Stomach (tissue), 4 donors: ENCODE data around the gene OXER1.

Experiments used
- EP300 ChIP-seq: sonication (generic); formaldehyde crosslinking; IDR thresholded peaks from one replicate; pipeline ENCODE4 v1.6.1; 2017; ENCODE audit warnings: antibody characterized with exemption
- POLR2A ChIP-seq, 4 donors: fragments of 450-650 bp; IDR thresholded peaks; one replicate each; pipeline ENCODE4 v1.6.1; 2016; ENCODE audit warnings: antibody characterized with exemption in 4 of 4, control low read depth in 2 of 4, mild to moderate bottlenecking in 1 of 4, moderate library complexity in 1 of 4
- POLR2AphosphoS5 ChIP-seq, 3 donors: sonication (generic); formaldehyde crosslinking; IDR thresholded peaks; one replicate each; pipeline ENCODE4 v1.6.1; 2016; ENCODE audit warnings: antibody characterized with exemption in 3 of 3
- TF ChIP-seq, protein P1 (sequence below), 7 experiments: fragments of 450-650 bp in 4 of 7; fragments of 200-600 bp in 3 of 7; sonication (generic) in 3 of 7; IDR thresholded peaks; one replicate each; pipeline ENCODE4 v1.5.1; 2016 to 2019; ENCODE audit warnings: antibody characterized with exemption in 7 of 7, control low read depth in 2 of 7, mild to moderate bottlenecking in 1 of 7

DNA sequence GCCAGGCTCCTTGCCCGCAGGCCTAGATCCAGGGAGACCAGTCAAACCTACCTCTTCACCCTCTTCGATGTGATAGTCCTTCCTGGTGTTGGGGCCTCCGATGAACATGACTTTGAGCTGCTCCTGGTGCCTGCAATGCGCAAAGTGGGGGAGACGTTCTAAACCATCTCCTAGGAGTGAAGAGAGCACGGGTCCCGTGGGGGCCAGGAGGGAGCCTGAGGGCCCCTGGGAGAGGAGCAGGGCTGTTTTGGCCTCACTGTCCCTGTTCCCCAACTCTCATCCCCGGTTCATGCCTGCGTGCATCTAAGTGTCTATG, 24.5 kb upstream of the OXER1 start:
- TF ChIP-seq, protein P1, sequence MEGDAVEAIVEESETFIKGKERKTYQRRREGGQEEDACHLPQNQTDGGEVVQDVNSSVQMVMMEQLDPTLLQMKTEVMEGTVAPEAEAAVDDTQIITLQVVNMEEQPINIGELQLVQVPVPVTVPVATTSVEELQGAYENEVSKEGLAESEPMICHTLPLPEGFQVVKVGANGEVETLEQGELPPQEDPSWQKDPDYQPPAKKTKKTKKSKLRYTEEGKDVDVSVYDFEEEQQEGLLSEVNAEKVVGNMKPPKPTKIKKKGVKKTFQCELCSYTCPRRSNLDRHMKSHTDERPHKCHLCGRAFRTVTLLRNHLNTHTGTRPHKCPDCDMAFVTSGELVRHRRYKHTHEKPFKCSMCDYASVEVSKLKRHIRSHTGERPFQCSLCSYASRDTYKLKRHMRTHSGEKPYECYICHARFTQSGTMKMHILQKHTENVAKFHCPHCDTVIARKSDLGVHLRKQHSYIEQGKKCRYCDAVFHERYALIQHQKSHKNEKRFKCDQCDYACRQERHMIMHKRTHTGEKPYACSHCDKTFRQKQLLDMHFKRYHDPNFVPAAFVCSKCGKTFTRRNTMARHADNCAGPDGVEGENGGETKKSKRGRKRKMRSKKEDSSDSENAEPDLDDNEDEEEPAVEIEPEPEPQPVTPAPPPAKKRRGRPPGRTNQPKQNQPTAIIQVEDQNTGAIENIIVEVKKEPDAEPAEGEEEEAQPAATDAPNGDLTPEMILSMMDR (IDR thresholded peaks at IDR 0.05): no peak
- TF ChIP-seq POLR2AphosphoS5 (IDR thresholded peaks at IDR 0.05): no peak
- no peak for TF ChIP-seq POLR2A (IDR thresholded peaks at IDR 0.05)
- TF ChIP-seq EP300: no peak
